Stimulated activated CD4-positive, alpha-beta T cell treated with anti-CD3 and anti-CD28 coated beads, Interleukin-2, amount 100 ng/mL, for 24 hours (primary cell): ENCODE results near the gene RC3H2.
"Not testable (repeated sequence)": the region's sequence is repeated elsewhere in the genome, so short reads cannot be mapped to it uniquely, and the experiment has no call there.

Source experiments
- DNase-seq, 2 donors: peaks; one replicate each; pipeline ENCODE4 v3.0.0-alpha.2; 2020

RC3H2 gene

GRCh38 chr9:122837266-122837850 is 67.8 kb downstream of the RC3H2 start:
- no peak for DNase-seq

DNA sequence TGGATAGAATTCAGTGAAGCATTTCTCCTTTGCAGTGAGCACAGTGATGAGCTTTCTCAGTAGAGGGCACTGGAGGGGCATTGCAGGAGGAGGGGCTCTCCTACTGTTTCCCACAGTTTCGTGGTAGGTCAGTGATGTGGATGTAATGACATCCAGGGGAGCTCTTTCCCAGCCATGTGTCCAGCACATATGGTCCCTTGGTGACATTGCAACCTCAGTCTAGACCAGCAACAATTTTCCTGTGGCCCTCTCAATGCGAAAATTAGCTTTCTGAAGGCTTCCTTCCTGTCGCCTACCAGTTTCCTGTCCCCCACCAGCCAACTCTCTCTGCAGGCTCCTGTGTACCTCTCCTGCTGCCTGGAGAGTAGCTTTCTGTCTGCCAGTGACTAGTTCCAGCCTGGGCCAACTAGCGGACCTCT is 69.8 kb downstream of the RC3H2 start:
- peak in 1 of 2 donors; percentile 18 for DNase-seq

- DNase-seq, result no peak
Observed at GRCh38 chr9:122832194-122832593, 73.0 kb downstream of the RC3H2 start.

DNA sequence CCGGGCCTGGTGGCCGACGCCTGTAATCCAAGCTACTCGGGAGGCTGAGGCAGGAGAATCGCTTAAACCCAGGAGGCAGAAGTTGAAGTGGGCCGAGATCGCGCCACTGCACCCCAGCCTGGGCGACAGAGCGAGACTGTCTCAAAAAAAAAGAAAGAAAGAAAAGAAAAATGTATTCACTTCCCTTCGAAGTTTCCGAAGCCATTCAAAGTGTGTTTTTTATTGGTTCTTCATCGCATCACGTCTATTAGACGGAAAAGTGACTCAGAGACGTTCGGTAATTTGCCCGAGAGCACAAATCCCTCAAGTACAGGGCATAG is 76.2 kb downstream of the RC3H2 start:
- not testable (repeated sequence) for DNase-seq

GRCh38 chr9:122827761-122828093 is 77.4 kb downstream of the RC3H2 start:
- no peak for DNase-seq

- no peak for DNase-seq
Observed at GRCh38 chr9:122822938-122823337, 82.2 kb downstream of the RC3H2 start.

DNA sequence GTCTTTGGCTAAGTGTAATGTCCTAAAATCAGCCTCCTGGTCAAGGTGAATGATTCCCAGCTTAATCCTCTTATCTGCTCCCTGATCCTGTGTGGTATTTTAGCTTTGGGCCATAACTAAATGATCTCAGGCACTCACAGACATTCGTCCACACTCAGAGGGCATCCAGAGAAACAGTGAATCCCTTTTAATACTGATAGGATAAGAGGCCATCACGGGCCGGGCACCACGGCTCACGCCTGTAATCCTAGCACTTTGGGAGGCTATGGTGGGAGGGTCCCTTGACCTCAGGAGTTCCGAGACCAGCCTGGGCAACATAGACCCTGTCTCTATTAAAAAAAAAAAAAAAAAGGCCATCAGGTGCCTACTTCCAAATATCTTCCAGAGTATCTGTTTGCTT is 83.1 kb downstream of the RC3H2 start:
- DNase-seq, result no peak

DNA sequence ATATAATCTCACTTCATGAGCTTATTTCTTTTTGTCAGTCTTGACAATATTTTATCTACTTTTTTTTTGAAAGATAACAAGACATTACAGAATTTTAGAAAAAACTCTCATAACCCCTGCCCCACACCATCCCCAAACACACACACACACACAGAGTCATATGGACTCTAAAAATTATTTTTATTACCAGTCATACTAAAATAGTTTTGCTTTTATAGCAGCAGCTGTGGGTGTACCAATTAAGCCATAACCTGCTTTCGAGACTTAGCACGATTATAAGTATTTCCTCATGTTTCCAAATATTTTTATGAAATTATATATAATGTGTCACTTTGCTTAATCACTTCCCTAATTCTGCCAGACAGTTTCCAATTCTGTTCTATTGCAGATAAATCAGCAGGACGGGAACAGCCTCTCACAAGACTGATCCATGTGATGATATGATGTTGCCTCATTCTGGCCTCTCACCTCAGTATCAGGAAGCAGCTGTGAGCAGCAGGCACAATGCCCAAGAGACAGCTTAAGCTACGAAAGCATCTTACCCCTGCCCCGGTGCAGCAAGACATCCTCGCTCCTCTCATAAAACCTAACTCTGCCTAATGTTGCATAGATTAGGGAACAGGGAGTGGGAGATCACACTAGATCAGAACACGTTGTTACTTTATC is 83.7 kb downstream of the RC3H2 start:
- no peak for DNase-seq

DNA sequence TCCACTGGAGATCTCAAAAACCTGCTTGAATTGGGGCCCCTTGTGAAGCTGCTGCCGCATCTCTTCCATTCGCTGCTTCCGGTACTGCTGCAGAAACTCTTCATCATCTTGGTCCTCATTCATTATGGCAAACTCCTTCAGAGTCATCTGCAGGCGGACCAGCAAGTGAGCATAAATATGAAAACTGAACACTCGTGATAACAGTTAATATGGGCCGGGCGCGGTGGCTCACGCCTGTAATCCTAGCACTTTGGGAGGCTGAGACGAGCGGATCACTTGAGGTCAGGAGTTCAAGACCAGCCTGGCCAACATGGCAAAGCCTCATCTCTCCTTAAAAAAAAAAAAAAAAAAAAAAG is 84.7 kb downstream of the RC3H2 start:
- DNase-seq, result no peak

GRCh38 chr9:122819791-122820489 is 85.2 kb downstream of the RC3H2 start:
- DNase-seq, result no peak

GRCh38 chr9:122819326-122819725 is 85.8 kb downstream of the RC3H2 start:
- no peak for DNase-seq

- DNase-seq, result peak; percentile 37 to 48
Observed at GRCh38 chr9:122816163-122816867, 88.8 kb downstream of the RC3H2 start.

DNA sequence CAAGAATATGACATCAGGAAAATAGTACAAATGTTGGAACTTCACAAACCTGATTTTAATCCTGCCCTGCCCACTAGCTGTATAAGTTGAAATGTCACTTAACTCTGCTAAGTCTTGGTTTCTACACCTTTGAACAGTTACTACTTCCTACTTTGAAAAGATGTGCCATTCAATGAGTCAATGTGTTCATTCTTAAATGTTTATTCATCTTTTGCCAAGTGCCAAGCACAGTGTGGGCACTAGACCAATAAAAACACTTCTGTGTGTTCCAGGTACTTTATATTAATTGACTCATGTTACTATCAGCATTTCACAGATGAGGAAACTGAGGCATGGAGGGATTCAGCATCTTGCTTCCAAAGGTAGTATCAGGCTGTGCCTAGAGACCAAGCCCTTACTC is 89.6 kb downstream of the RC3H2 start:
- DNase-seq, result no peak

DNA sequence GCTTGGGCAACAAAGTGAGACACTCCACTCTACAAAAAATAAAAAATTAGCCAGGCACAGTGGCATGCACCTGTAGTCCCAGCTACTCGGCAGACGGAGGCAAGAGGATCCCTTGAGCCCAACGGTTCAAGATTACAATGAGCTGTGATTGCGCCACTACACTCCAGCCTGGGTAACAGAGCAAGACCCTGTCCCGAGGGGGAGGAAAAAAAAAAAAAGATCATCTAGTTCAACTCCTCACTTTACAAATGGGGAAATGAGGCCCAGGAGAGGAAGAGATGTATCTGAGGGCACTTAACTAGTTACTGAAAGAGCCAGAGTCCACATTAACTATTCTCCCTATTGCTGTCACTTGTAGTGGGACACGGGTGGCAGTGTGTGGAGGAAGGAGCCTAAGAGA is 90.6 kb downstream of the RC3H2 start:
- no peak for DNase-seq

- DNase-seq, result no peak
Observed at GRCh38 chr9:122812736-122813135, 92.4 kb downstream of the RC3H2 start.

- peak; percentile 78 to 79 for DNase-seq
Observed at GRCh38 chr9:122810306-122810946, 94.7 kb downstream of the RC3H2 start.

GRCh38 chr9:122809261-122809660 is 95.9 kb downstream of the RC3H2 start:
- DNase-seq, result not testable (repeated sequence)

DNA sequence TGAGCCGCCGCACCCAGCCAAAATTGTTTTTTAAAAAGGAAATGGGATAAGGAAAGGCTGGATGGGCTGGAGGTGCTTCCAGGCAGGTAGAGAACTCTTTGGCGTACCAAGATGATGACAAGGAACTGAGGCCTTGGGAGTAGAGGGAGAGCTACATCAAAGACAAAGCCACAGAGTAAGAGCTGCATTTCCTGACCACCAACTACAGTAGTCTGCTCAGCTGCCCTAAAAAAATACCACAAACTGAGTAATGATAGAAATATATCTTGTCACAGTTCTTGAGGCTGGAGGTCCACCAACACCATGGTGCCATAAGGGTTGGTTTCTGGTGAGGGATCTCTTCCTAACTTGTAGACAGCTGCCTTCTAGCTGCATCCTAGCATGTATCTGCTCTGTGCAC is 97.0 kb downstream of the RC3H2 start:
- no peak for DNase-seq

GRCh38 chr9:122807271-122807900 is 97.8 kb downstream of the RC3H2 start:
- peak; percentile 50 to 60 for DNase-seq

DNA sequence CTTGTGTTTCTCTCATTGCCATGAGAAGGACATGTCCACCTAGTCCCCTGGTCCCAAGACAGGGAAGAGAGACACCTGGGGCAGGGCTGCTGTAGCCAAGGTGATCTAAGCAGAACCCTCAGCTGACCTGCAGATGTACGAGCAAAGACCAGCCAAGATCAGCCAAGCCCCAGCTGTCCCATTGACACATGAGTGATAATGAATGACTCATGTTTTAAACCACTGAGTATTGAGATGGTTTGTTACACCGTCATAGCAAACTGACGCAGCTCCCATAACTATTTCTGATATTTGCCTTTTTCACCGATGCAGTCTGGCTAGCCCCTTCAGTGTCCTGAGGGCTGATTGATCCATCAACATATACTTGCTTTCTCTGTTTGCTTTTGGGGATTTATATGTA is 98.5 kb downstream of the RC3H2 start:
- peak in 1 of 2 donors; percentile 17 for DNase-seq

DNA sequence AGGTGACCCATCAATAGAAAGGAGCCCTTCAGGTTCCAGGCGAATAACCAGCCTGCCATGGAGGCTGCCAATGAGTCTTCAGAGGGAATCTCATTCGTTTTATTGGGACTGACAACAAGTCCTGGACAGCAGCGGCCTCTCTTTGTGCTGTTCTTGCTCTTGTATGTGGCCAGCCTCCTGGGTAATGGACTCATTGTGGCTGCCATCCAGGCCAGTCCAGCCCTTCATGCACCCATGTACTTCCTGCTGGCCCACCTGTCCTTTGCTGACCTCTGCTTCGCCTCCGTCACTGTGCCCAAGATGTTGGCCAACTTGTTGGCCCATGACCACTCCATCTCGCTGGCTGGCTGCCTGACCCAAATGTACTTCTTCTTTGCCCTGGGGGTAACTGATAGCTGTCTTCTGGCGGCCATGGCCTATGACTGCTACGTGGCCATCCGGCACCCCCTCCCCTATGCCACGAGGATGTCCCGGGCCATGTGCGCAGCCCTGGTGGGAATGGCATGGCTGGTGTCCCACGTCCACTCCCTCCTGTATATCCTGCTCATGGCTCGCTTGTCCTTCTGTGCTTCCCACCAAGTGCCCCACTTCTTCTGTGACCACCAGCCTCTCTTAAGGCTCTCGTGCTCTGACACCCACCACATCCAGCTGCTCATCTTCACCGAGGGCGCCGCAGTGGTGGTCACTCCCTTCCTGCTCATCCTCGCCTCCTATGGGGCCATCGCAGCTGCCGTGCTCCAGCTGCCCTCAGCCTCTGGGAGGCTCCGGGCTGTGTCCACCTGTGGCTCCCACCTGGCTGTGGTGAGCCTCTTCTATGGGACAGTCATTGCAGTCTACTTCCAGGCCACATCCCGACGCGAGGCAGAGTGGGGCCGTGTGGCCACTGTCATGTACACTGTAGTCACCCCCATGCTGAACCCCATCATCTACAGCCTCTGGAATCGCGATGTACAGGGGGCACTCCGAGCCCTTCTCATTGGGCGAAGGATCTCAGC is 104.8 kb downstream of the RC3H2 start, which contains the start of gene OR1K1:
TSS of gene OR1K1 (plus strand) at position 58 of the 995 bp plus-strand sequence. CDS start at position 58, 0 bp downstream.
- DNase-seq, result no peak
